Loucy (cell line): Measurements from ENCODE around the gene PTPN3.

Source experiments
- EZH2phosphoT487 ChIP-seq: fragments of 200-600 bp; IDR thresholded peaks from 2 replicates; pipeline ENCODE4 v1.6.1; 2018; ENCODE audit warnings: antibody characterized with exemption, mild to moderate bottlenecking, moderate library complexity, borderline replicate concordance
- TF ChIP-seq, protein P1 (sequence below): fragments of 200-600 bp; sonication (generic); conservative IDR thresholded peaks from 2 replicates; pipeline ENCODE4 v1.5.1; 2014; ENCODE audit warnings: mild to moderate bottlenecking, antibody characterized with exemption, low read length

DNA sequence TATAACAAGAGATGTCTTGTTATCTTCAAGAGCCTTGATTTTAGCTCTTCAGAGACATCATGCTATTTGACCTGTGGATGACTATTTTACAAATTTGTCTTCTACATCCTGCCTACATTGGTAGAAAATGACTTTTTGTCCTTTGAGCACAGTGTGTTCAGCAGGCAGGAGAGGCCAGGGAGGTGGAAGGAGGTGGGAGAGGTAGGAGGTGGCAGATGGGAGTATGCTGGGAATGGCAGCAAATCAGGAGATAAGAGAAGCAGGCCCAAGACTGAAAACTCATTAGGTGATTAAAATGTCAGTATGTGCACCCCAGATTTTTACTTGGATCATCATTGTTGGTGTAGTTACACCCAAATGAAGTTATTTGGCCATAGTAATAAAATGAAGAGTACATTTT is 44.1 kb downstream of the PTPN3 start:
- TF ChIP-seq, protein P1, sequence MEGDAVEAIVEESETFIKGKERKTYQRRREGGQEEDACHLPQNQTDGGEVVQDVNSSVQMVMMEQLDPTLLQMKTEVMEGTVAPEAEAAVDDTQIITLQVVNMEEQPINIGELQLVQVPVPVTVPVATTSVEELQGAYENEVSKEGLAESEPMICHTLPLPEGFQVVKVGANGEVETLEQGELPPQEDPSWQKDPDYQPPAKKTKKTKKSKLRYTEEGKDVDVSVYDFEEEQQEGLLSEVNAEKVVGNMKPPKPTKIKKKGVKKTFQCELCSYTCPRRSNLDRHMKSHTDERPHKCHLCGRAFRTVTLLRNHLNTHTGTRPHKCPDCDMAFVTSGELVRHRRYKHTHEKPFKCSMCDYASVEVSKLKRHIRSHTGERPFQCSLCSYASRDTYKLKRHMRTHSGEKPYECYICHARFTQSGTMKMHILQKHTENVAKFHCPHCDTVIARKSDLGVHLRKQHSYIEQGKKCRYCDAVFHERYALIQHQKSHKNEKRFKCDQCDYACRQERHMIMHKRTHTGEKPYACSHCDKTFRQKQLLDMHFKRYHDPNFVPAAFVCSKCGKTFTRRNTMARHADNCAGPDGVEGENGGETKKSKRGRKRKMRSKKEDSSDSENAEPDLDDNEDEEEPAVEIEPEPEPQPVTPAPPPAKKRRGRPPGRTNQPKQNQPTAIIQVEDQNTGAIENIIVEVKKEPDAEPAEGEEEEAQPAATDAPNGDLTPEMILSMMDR, result no peak
- TF ChIP-seq EZH2phosphoT487, result no peak
